ENCODE measurements around the gene CNDP2.

DNA sequence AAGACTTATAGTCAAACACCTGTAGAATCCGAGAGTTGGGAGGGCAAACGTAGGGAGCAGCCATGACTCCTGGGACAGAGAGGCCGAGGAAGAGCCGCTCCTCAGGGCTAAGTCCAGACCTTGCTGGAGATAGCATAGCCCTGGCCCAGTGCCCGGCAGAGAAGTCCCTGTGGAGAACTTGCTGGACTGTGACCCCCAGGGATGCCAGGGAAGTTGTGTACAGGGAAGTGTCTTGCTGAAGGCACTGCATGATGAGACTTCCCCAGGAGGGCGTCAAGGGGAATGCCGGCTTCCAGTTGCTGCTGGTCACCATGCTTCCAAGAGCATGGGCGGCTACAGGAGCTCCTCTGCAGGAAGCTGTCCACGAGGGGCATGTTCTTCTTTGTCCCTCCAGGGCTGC is 29.6 kb downstream of the CNDP2 start:
- TF ChIP-seq, protein P1, sequence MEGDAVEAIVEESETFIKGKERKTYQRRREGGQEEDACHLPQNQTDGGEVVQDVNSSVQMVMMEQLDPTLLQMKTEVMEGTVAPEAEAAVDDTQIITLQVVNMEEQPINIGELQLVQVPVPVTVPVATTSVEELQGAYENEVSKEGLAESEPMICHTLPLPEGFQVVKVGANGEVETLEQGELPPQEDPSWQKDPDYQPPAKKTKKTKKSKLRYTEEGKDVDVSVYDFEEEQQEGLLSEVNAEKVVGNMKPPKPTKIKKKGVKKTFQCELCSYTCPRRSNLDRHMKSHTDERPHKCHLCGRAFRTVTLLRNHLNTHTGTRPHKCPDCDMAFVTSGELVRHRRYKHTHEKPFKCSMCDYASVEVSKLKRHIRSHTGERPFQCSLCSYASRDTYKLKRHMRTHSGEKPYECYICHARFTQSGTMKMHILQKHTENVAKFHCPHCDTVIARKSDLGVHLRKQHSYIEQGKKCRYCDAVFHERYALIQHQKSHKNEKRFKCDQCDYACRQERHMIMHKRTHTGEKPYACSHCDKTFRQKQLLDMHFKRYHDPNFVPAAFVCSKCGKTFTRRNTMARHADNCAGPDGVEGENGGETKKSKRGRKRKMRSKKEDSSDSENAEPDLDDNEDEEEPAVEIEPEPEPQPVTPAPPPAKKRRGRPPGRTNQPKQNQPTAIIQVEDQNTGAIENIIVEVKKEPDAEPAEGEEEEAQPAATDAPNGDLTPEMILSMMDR (conservative IDR thresholded peaks at IDR 0.05), result no peak
- TF ChIP-seq ZFX (IDR thresholded peaks at IDR 0.05), result no peak

Measured in C4-2B (cell line).